Pons (tissue), 1 donor: ENCODE measurements around the gene TRAPPC2.
"Not testable (repeated sequence)": the region's sequence is repeated elsewhere in the genome, so short reads cannot be mapped to it uniquely, and the experiment has no call there.

Experiments used
- DNase-seq: peaks from one replicate; pipeline ENCODE4 v3.0.0-alpha.2; 2016; ENCODE audit warnings: low spot score

The TRAPPC2 gene

DNA sequence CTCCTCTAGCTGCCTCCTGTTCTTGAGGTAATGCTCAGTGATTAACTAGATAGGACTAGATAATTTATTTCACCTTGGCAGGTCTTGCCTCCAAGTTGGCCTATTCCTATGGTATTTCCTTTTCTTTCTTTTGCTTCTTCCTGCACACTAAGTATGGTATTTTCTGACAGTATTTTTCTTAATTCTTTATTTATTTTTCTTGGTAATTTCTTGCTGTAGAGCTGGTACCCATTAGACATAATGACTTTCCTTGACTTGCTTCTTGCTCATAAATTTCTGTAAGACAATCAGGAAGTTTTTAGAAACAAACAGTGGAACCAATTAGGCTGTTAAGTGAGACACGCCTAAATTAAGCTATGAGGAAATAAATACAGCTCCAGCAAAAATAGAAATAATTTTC, 36.0 kb downstream of the TRAPPC2 start:
- DNase-seq = no peak

DNA sequence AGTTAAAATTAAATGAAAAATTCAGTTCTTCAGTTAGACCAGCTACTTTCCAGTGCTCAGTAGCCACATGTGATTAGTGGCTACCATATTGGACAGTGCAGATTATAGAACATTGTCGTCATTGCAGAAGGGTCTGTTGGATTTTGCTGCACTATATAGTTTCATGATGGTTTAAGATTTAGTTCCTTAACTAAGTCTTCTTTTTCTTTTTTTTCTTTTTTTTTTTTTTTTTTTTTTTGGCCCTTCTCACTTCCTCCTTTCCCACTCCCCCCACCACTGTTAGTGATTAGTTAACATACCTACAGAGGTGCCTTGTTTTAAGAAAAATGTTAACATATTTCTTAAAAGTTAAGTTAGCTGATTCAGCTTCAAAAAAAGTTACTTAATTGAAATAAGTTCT, 36.4 kb downstream of the TRAPPC2 start:
- no peak for DNase-seq

- no peak for DNase-seq
Observed at GRCh38 chrX:13697455-13697854, 37.0 kb downstream of the TRAPPC2 start.

DNA sequence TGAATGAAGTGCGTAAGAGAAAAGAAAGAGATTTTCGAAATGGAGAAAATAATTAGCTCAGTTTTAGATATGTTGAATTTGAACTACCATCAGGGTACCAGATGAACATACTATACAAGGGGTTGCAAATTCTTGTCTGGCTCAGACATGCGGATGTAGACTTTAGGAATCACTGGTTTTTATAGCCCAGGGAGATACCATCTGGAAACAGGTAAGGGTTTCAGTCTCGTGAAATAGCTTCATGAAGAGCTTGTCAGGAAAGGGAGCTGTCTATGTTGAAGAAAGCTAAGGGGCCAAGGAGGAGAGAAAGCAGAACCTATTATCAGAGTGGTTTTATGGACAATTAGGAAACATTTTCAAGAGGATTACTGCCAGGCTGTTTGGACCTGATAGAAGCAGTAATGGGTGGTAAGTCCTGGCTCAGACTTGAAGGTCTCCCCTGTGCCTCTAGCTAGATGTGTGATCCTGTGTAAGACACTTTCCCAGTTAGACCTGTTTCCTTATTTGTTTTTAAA, 38.8 kb downstream of the TRAPPC2 start:
- no peak for DNase-seq

DNA sequence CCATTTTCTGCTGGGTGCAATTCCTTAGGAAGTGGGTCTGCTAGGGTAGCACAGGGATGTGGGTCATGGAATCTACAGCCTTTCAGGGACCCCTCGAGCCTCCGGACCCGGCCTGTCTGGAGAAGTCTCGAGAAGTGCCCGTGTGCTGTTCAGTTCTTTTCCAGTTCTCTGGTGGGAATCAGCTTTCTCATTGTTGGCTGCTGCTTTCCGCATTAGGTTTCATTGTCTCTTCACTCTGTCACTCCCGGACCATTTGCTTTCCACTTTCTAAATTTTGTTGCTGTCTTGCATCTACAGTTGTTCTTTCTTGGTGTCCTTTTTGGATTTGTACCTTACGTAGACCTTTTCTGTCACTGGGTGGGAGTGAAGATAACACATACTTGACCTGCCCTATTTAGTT, 39.4 kb downstream of the TRAPPC2 start:
- DNase-seq = no peak

GRCh38 chrX:13694359-13694758, 40.1 kb downstream of the TRAPPC2 start:
- DNase-seq = no peak

DNA sequence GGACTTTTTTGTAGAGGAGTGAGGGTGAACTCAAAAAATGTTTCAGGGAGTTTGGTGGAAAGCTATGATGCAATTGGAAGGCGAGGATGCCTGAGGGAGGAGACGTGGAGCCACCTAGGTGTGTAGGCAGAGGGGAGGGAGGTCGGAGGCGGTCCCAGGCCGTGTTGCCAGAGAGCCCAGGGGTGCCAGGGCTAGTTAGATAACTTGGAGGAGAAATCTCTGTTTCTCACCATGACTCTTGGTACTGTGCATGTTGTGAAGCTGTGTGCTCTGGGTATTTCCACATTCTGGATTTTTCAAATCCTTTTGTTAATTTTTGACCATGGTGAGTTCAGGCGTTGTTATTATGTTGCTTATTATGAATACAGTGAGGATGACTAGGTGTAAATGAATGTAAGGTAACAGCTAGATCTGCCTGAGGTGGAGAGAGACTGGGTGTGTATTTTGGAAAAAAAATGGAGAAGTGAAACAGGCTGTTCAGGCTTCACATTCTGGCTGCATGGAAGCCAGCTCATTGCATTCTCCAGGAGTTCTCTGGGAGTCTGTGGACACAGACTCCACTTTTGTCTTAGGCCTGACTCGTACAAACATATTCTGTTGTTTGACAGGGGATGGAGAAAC, 41.0 kb downstream of the TRAPPC2 start:
- DNase-seq = peak; percentile 79

DNA sequence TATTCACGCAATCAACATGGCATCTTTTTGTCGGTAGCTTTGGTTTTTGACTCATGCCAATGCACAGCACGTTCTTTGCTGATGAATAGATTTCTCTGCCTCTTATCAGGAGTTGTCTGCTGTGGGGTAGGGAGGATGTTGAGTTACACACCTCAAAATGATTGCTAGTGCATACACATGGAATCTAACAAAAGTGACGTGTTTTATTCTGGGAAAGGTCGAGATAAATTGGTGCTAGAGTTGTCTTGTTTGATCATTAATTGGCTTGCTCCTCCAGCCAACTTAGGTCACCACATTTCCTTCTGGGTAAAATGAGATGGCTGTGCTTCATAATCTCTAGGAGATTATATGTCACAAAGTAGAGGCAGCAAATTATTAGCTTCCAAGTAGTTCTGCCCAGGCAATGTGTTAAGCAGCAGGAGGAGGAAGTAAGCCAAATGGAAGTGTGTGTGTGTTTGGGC, 41.6 kb downstream of the TRAPPC2 start:
- no peak for DNase-seq

- no peak for DNase-seq
Observed at GRCh38 chrX:13691841-13692371, 42.5 kb downstream of the TRAPPC2 start.

DNA sequence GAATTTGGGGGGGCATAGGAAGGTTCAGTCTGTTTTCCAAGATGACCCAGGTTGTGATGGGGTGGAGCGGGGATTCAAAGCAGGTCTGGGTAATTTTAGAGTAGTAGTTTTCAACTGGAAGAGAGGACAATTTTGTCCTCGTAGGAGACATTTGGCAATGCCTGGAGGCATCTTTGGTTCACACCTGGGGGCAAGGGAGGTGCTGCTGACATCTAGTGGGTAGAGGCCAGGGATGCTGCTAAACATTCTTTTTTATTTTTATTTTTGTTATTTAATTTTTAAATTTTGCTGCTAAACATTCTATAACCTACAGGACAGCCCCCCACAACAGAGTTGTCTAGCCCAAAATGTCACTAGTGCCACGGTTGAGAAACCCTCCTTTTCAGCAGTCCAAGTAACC, 43.6 kb downstream of the TRAPPC2 start:
- DNase-seq = no peak

DNA sequence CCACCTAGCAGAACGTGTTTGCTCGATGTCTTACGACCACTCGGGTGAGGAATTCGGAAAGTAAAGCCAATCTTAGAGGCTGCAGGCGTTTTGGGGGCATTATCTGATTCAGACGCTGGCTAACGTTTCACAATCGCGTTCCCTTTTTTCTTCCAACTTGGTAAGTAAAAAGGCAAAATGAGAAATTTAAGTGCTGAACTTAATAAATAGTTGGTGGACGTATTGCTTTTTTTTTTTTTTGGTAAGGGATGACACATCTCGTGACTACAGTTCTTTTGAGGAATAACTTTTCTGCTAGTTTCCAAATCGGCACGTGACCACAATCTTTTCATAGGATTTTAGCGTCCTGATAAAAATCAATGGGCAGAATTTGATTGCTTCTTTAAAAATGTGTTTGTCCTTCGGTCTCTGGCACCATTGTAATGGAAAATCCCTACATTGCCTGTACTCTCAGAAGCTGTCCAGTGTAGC, 44.6 kb downstream of the TRAPPC2 start:
- DNase-seq = peak; percentile 38

DNA sequence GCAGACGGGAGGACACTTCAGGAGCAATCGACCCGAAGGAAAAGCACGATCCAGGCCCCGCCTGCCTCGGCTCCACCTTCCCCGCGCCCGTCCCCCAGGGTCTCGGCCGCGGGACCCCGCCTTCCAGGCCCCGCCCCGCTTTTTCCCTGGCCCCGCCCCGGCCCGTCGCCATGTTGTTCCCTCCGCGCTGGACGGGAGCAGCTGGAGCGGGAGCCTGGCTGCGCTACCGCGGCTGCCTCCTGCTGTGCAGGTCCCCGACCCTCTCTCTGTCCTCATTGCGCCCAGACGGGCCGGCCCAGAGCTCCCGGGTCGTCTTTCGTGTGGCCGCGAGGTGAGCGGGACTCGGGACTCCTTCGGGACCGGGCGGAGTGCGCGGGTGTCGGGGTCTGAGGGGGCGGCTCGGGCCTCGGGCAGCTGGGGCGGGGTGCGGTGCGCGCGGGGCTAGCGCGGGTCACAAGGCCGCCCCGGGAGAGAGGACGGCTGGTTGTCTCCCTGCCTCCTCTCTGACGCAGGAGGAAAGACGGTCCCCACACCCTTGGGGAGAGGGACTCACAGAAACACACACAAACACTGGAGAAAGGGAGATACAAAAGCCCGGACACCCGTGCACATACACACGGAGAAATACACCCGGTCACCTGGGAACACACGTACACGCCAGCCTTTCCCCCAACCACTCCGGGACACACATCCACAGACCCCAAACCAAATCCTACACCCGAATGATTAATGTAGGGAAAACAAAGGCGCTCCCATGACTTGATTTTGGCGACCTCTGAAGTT, 45.3 kb downstream of the TRAPPC2 start, which contains the start of gene RAB9A:
RAB9A (plus strand) TSS at position 171 of the 783 bp plus-strand sequence. CDS start 19,619 bp downstream, outside the sequence.
- peak; percentile 56 for DNase-seq

DNA sequence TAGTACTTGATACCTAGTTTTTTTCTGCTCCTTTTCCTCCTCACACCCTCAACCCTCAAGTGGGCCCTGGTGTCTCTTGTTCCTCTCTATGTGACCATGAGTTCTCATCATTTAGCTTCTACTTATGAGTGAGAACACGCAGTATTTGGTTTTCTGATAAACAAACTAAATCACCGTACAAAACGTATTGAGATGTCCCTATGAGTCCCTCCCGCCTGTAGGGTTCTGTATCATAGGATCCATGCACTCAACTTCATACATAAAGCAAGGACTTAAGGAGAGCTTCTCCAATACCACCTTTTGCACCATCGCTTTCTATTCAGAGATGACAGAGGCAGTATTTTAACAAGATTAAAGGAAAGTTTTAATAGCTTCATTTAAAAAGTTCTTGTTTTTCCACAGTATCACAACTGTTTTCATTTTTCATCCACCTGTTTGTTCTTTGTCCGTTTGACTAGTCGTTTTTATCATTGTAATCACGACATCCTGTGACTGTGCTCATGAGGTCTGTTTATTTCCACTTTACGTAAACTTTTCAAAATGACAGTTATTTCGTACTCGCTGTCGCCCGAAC, 45.9 kb downstream of the TRAPPC2 start:
- peak; percentile 22 for DNase-seq

GRCh38 chrX:13687203-13687602, 47.2 kb downstream of the TRAPPC2 start:
- DNase-seq = no peak

- DNase-seq = no peak
Observed at GRCh38 chrX:13685126-13685763, 49.2 kb downstream of the TRAPPC2 start.

GRCh38 chrX:13684361-13684760, 50.1 kb downstream of the TRAPPC2 start:
- DNase-seq = no peak

DNA sequence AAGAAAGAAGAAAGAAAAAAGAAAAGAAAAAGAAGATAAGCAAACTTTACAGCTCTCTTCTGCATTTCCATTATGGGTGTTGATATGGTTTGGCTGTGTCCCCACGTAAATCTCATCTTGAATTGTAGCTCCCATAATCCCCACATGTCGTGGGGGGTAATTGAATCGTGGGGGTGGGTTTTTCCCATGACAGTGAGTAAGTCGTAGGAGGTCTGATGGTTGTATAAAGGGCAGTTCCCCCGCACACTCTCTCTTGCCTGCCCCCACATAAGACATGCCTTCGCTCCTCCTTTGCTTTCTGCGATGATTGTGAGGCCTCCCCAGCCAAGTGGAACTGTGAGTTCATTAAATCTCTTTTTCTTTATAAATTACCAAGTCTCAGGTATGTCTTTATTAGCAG, 52.8 kb downstream of the TRAPPC2 start:
- DNase-seq = no peak

- not testable (repeated sequence) for DNase-seq
Observed at GRCh38 chrX:13679700-13680099, 54.7 kb downstream of the TRAPPC2 start.

DNA sequence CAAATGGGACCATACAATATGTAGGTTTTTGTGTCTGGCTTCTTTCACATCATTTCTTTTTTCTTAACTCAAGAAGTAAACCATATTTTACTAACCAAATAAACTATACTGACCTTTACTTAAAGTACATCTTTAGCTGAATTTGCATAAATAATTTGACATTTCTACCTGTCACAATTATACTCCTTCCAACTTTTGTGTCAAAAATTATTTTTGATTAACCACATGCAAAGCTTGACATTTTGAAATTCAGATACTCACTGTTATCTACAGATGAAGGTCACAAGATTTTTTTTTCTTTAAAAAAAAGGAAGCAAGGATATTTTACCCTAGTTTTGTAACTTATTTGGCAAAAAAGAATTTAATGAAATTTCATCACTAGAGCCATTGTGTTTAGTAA, 57.5 kb downstream of the TRAPPC2 start:
- no peak for DNase-seq

- DNase-seq = no peak
Observed at GRCh38 chrX:13673016-13673415, 61.4 kb downstream of the TRAPPC2 start.

- no peak for DNase-seq
Observed at GRCh38 chrX:13670197-13670596, 64.2 kb downstream of the TRAPPC2 start.

DNA sequence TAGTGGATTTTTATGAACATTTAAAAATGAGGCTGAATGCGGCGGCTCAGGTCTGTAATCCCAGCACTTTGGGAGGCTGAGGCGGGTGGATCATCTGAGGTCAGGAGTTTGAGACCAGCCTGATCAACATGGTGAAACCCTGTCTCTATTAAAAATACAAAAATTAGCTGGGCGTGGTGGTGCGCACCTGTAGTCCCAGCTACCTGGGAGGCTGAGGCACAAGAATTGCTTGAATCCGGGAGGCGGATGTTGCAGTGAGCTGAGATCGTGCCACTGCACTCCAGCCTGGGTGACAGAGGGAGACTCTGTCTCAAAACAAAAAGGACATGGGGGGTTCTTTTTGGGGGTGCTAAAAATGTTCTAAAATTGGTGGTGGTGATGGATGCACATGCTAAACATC, 64.7 kb downstream of the TRAPPC2 start:
- not testable (repeated sequence) for DNase-seq
